Measurements from ENCODE around the gene RTN4R. TPM values are rescaled to one million over a fixed set of nuclear protein-coding genes. Genes with fewer than 3 reads are reported as not detected.

Gene RTN4R
- total and polyA plus RNA-seq, 2 of the 8 experiments (the other 6 are each of a cell fraction or from before 2014, with no cell fraction given): 21.8 to 41.3 TPM

DNA sequence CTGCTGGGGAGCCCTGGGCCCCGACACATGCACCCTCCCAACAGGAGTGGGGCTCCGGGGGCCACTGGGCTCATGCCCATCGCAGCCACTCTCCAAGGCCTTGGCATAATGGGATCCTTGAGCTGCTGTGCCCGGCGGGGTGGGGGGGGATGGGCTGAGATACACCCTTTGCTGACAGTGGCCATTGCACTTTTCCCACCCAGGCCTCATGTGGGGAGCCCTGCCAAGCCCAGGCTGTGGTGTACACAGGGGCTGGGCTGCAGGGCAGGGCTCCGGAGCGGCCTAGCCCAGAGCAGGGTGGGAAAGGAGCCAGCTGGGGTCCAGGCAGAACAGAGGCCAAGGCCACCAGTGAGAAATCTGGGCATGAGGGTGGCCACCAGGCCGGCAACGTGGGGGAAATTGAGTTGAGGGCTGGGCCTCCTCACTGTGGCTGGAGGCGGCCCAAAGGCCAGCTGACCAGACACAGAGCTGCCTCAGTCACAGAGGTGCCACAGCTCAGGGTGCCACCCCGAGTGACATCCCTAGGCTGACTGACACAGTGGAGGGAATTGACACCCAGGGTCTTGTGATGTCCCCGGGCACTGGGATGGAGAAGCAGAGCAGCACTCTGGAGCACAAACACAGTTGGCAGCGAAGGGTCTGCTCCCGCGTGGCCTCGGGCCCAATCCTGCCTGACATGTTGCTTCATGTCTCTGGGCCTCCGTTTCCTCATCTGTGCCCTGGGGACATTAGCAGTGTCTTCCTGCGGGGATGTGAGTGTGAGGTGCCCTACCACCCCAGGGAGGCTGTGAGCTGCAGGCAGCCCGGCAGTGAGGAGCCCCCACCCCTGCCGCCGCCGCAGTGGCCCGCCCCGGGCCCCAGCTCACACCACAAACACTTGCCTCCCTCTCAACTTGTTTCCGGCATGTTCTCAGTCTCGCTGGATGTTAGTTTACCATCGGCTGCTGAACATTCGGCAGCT, 30.4 kb downstream of the RTN4R start:
- H2BK20ac ChIP-seq (ENCODE audit: low read length): no peak overlapping the region
- no peaks in the 10 kb centered on the region for H3K27me3 ChIP-seq (replicated peaks in 1 of 4; ENCODE audit: control insufficient read depth in 3 of 4, extremely low read depth in 1 of 4, insufficient read depth in 3 of 4, low read length in 3 of 4)
- 92% methylated on average over 22 of the region's 28 CpGs; no CpG with 5 or more reads in 1 of the 2 experiments for WGBS, 2 experiments (ENCODE audit: extremely low coverage in 1 of 2, insufficient coverage in 1 of 2, insufficient read length in 1 of 2, insufficient replicate concordance in 2 of 2, low coverage in 1 of 2, low lambda C conversion rate in 2 of 2, missing lambda C conversion rate in 1 of 2)
- no peak overlapping the region for H2AK5ac ChIP-seq (ENCODE audit: low read depth, low read length)
- no peaks in the 10 kb centered on the region for H3K79me2 ChIP-seq (ENCODE audit: control insufficient read depth in 1 of 2, insufficient read depth in 2 of 2, low read length in 2 of 2)
- H2BK5ac ChIP-seq (ENCODE audit: low read depth, low read length): peak overlapping the region; percentile 78; the same call in 1 of the 2 replicates
- H2BK15ac ChIP-seq (ENCODE audit: low read length): no peak overlapping the region; the same call in 1 of the 2 replicates
- H3K4me1 ChIP-seq (replicated peaks in 1 of 4; ENCODE audit: control insufficient read depth in 3 of 4, insufficient read depth in 4 of 4, low read length in 3 of 4): peaks cover 0 to 14% (median 5%) of the 10 kb centered on the region in 4 experiments; a peak in 4 of 7 replicates
- no peak overlapping the region for H3K14ac ChIP-seq (ENCODE audit: insufficient read length)
- H3K23ac ChIP-seq (ENCODE audit: insufficient read length): no peak overlapping the region
- POLR2A ChIA-PET (ENCODE audit: partially characterized antibody): interaction anchor here (1.2 to 1.3 kb wide), 3 partner anchors 9 to 125 kb away, joined by 3 read pairs; no protein-coding TSS in a partner anchor
- no peak overlapping the region for H2AFZ ChIP-seq (ENCODE audit: low read length)
- no peak overlapping the region for H3K56ac ChIP-seq (replicated peaks; ENCODE audit: insufficient read length, low read depth, low read length)
- no peak overlapping the region for H3K18ac ChIP-seq (ENCODE audit: extremely low read depth, low read length)
- no peak overlapping the region for H3K9ac ChIP-seq (replicated peaks in 1 of 4; ENCODE audit: extremely low read depth in 1 of 4, low read depth in 3 of 4, low read length in 3 of 4)
- peak overlapping the region; percentile 39; the same call in 1 of the 2 replicates for H2BK12ac ChIP-seq (ENCODE audit: low read depth, low read length)
- no peaks in the 10 kb centered on the region for H3K9me3 ChIP-seq (ENCODE audit: insufficient read depth in 2 of 2, low read depth in 1 of 2, low read length in 1 of 2)
- no peak overlapping the region for H2BK120ac ChIP-seq (replicated peaks; ENCODE audit: low read depth, low read length)
- no peak overlapping the region for H3K4me3 ChIP-seq (ENCODE audit: extremely low read depth in 1 of 4, insufficient read depth in 2 of 4, low read depth in 3 of 4, low read length in 4 of 4)
- H3K23me2 ChIP-seq (ENCODE audit: low read depth, low read length): no peaks in the 10 kb centered on the region
- H4K8ac ChIP-seq (ENCODE audit: extremely low read depth, insufficient read depth, low read length): peak overlapping the region; percentile 85
- no peak overlapping the region for H4K5ac ChIP-seq (ENCODE audit: insufficient read length, low read depth, low read length)
- H3K4ac ChIP-seq (replicated peaks; ENCODE audit: insufficient read length, low read depth, low read length): no peak overlapping the region
- H3K36me3 ChIP-seq (ENCODE audit: control insufficient read depth in 2 of 4, insufficient read depth in 4 of 4, low read length in 3 of 4): peaks cover 0 to 14% (median 0%) of the 10 kb centered on the region in 4 experiments; a peak in 2 of 8 replicates
- H3K79me1 ChIP-seq (ENCODE audit: low read depth, low read length): no peaks in the 10 kb centered on the region
- CTCF ChIA-PET (ENCODE audit: partially characterized antibody): interaction anchor here (0.6 to 6.5 kb wide), 28 partner anchors 9 to 144 kb away, joined by 3 to 93 read pairs (median 10); partner anchors contain the start of gene CCDC188
- H4K20me1 ChIP-seq (replicated peaks in 1 of 2; ENCODE audit: control insufficient read depth in 1 of 2, insufficient read depth in 2 of 2, low read length in 2 of 2): peaks cover 0 to 2% of the 10 kb centered on the region in 2 experiments
- no peak overlapping the region; the same call in 1 of the 2 replicates for H3K27ac ChIP-seq (ENCODE audit: low read depth, low read length)
- DNase-seq (ENCODE audit: low read depth in 1 of 2, low spot score in 2 of 2) (no peak), FAIRE-seq (no peak)
- no peak overlapping the region for H3K4me2 ChIP-seq (ENCODE audit: insufficient read depth in 1 of 2, low read depth in 2 of 2, low read length in 2 of 2)
- H4K91ac ChIP-seq (replicated peaks; ENCODE audit: insufficient read length, low read length): peak overlapping the region; percentile 74
- TF ChIP-seq E2F6 (IDR thresholded peaks at IDR 0.05) (no peak), MAFK (IDR thresholded peaks at IDR 0.05; ENCODE audit: low read depth, low read length) (no peak), SIX5 (IDR thresholded peaks at IDR 0.05; ENCODE audit: low read depth, low read length) (no peak), SRF (IDR thresholded peaks at IDR 0.05; ENCODE audit: low read depth, low read length) (no peak), BRCA1 (IDR thresholded peaks at IDR 0.05; ENCODE audit: low read depth, low read length) (no peak), SP1 (IDR thresholded peaks at IDR 0.05; ENCODE audit: low read depth, low read length) (no peak), SP4 (IDR thresholded peaks at IDR 0.05; ENCODE audit: low read length) (no peak), ASH2L (IDR thresholded peaks at IDR 0.05; ENCODE audit: low read length) (no peak), RAD21 (IDR thresholded peaks at IDR 0.05 in 1 of 2, conservative IDR thresholded peaks at IDR 0.05 in 1 of 2; ENCODE audit: low read depth in 2 of 2, low read length in 2 of 2) (no peak)

Measured in H1 (cell line).